K562 (cell line): ENCODE results near the gene ZNF358. TPM values are rescaled to one million over a fixed set of nuclear protein-coding genes. Genes with fewer than 3 reads are reported as not detected.

Source experiments
- CREB3L1 ChIP-seq: fragments of 450-650 bp; IDR thresholded peaks from 2 replicates; pipeline ENCODE4 v1.6.1; 2014; ENCODE audit warnings: low read depth, mild to moderate bottlenecking, moderate library complexity, borderline replicate concordance
- DLX4 ChIP-seq: fragments of 250-450 bp; sonication (Bioruptor Pico); IDR thresholded peaks from 2 replicates; pipeline ENCODE4 v1.6.1; 2021; ENCODE audit warnings: mild to moderate bottlenecking
- KDM1A ChIP-seq, 2 experiments: fragments of 450-650 bp; IDR thresholded peaks; 2 replicates each; pipeline ENCODE4 v1.6.1; 2016; ENCODE audit warnings: mild to moderate bottlenecking in 2 of 2
- LCOR ChIP-seq: sonication (generic); formaldehyde crosslinking; IDR thresholded peaks from 2 replicates; pipeline ENCODE4 v1.8.0; 2022; ENCODE audit warnings: mild to moderate bottlenecking, missing genetic modification reagents
- MED1 ChIP-seq: sonication (generic); formaldehyde crosslinking; IDR thresholded peaks from 2 replicates; pipeline ENCODE4 v1.8.1; 2023; ENCODE audit warnings: missing genetic modification reagents, borderline replicate concordance
- NCOA1 ChIP-seq: fragments of 450-650 bp; IDR thresholded peaks from 2 replicates; pipeline ENCODE4 v1.6.1; 2016; ENCODE audit warnings: low read depth
- PCBP1 ChIP-seq: fragments of 200-400 bp; formaldehyde crosslinking; IDR thresholded peaks from 2 replicates; pipeline ENCODE4 v1.6.1; 2018; ENCODE audit warnings: mild to moderate bottlenecking, low read depth, low read length; ENCODE audit not compliant: poor library complexity, severe bottlenecking
- RCOR1 ChIP-seq, 2 experiments: IDR thresholded peaks; 2 replicates each; pipeline ENCODE4 v1.6.1; 2012; ENCODE audit warnings: low read depth in 2 of 2, low read length in 2 of 2, borderline replicate concordance in 1 of 2, improper control_type of control experiment in 1 of 2
- SUPT5H ChIP-seq: fragments of 450-650 bp; IDR thresholded peaks from 2 replicates; pipeline ENCODE4 v1.6.1; 2016
- TEAD4 ChIP-seq, 2 experiments: sonication (generic) in 1 of 2; formaldehyde crosslinking in 1 of 2; IDR thresholded peaks; 2 replicates each; pipeline versions ENCODE4 v1.6.1 to v1.8.0; 2012 to 2022; ENCODE audit warnings: borderline replicate concordance in 1 of 2, inconsistent platforms in 1 of 2, low read length in 1 of 2, mild to moderate bottlenecking in 1 of 2, missing genetic modification reagents in 1 of 2
- ZNF277 ChIP-seq: fragments of 250-450 bp; sonication (Bioruptor Pico); IDR thresholded peaks from 2 replicates; pipeline ENCODE4 v1.8.0; 2022; ENCODE audit warnings: inconsistent platforms, mild to moderate bottlenecking, moderate library complexity, borderline replicate concordance
- ZNF311 ChIP-seq: fragments of 250-450 bp; sonication (Bioruptor Pico); IDR thresholded peaks from 2 replicates; pipeline ENCODE4 v1.4.0; 2020; ENCODE audit warnings: mild to moderate bottlenecking, moderate library complexity
- ZNF780A ChIP-seq: fragments of 250-450 bp; sonication (Bioruptor Pico); IDR thresholded peaks from 2 replicates; pipeline ENCODE4 v1.5.0; 2021; ENCODE audit warnings: mild to moderate bottlenecking
- polyA plus RNA-seq, 8 experiments: library from polyadenylated mRNA; depleted of rRNA in 4 of 8; stranded (reverse) in 5 of 8; unstranded in 3 of 8; fragments of >200 nt; fragmentation: Nextera tagmentation in 2 of 8; fragmentation: Illumina TruSeq in 1 of 8; extraction: Ambion mirVana in 2 of 8; extraction: Trizol in 1 of 8; gene quantifications; 2 replicates each; pipeline versions ENCODE4 v1.2.1 to v1.2.3, GENCODE V29; 2011 to 2014; ENCODE audit warnings: inconsistent platforms in 1 of 8, missing spikeins in 1 of 8
- total RNA-seq, 7 experiments: library from RNA; depleted of rRNA in 6 of 7; stranded (reverse); fragments of >200 nt in 6 of 7; fragmentation: Illumina TruSeq in 2 of 7; extraction: Trizol in 2 of 7; gene quantifications; 2 replicates each; pipeline versions ENCODE4 v1.2.1 to v1.2.3, GENCODE V29; 2011 to 2021; ENCODE audit warnings: low replicate concordance in 1 of 7
- TF ChIP-seq, protein P1 (sequence below): fragments of 250-450 bp; sonication (Bioruptor Pico); IDR thresholded peaks from 2 replicates; pipeline ENCODE4 v1.5.0; 2021; ENCODE audit warnings: mild to moderate bottlenecking, borderline replicate concordance
- TF ChIP-seq, protein P2 (sequence below): fragments of 250-450 bp; sonication (Bioruptor Pico); IDR thresholded peaks from 2 replicates; pipeline ENCODE4 v1.9.0; 2021; ENCODE audit warnings: mild to moderate bottlenecking, inconsistent platforms
- TF ChIP-seq, protein P3 (sequence below): IDR thresholded peaks from 2 replicates; pipeline ENCODE4 v1.6.1; 2014; ENCODE audit warnings: antibody characterized with exemption
- TF ChIP-seq, protein P4 (sequence below): fragments of 450-650 bp; IDR thresholded peaks from 2 replicates; pipeline ENCODE4 v1.6.1; 2017; ENCODE audit warnings: mild to moderate bottlenecking, moderate library complexity

ZNF358 gene
- total and polyA plus RNA-seq, 9 of the 15 experiments (the other 6 are each of a cell fraction or from before 2014, with no cell fraction given) = 0.04 to 17.2 (median 4.9) TPM

DNA sequence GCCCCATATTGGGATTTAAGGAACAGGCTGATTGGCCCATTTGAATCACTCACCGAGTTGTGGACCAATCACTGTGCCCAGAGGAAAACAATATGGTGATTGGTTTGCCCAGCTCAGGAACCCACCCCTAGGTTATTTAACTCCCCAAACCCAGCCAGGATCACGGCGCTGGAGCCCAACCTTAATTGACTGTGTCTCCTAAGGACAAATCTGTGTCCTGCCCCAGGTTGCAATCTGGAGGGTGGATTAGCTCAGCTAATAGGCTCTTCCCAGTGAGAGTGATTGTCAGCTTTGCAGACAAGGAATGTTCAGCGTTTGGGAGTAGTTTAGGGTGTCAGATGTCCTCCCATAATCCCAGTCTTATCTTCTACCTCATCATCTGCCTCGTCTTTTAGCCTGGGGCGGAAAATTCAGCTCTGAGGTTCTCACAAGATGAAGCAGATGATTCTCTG is 3.5 kb upstream of the ZNF358 start (continued):
- TF ChIP-seq ZNF277 (CRISPR knock-in tag) (no peak), SUPT5H (no peak), DLX4 (CRISPR knock-in tag) (no peak), NCOA1 (no peak), ZNF311 (CRISPR knock-in tag) (no peak), ZNF780A (CRISPR knock-in tag) (no peak), TEAD4 (IDR thresholded peaks at IDR 0.05; ENCODE audit: low read length) (0 out of 2 replicates have a peak, but pooled peaks have one; percentile 8), TEAD4 (CRISPR knock-in tag; IDR thresholded peaks at IDR 0.05; ENCODE audit: borderline replicate concordance) (no peak), KDM1A (IDR thresholded peaks at IDR 0.05) (peak; percentile 53 to 58), CREB3L1 (no peak), MED1 (no peak), PCBP1 (no peak), RCOR1 (IDR thresholded peaks at IDR 0.05; ENCODE audit: borderline replicate concordance in 1 of 2, low read depth in 2 of 2, low read length in 2 of 2) (peak in 1 of 2 experiments; percentile 64; a peak in 1 of 4 replicates), LCOR (CRISPR knock-in tag) (no peak)
- TF ChIP-seq, protein P1, sequence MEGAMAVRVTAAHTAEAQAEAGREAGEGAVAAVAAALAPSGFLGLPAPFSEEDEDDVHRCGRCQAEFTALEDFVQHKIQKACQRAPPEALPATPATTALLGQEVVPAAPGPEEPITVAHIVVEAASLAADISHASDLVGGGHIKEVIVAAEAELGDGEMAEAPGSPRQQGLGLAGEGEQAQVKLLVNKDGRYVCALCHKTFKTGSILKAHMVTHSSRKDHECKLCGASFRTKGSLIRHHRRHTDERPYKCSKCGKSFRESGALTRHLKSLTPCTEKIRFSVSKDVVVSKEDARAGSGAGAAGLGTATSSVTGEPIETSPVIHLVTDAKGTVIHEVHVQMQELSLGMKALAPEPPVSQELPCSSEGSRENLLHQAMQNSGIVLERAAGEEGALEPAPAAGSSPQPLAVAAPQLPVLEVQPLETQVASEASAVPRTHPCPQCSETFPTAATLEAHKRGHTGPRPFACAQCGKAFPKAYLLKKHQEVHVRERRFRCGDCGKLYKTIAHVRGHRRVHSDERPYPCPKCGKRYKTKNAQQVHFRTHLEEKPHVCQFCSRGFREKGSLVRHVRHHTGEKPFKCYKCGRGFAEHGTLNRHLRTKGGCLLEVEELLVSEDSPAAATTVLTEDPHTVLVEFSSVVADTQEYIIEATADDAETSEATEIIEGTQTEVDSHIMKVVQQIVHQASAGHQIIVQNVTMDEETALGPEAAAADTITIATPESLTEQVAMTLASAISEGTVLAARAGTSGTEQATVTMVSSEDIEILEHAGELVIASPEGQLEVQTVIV (CRISPR knock-in tag) = no peak
- TF ChIP-seq, protein P2, sequence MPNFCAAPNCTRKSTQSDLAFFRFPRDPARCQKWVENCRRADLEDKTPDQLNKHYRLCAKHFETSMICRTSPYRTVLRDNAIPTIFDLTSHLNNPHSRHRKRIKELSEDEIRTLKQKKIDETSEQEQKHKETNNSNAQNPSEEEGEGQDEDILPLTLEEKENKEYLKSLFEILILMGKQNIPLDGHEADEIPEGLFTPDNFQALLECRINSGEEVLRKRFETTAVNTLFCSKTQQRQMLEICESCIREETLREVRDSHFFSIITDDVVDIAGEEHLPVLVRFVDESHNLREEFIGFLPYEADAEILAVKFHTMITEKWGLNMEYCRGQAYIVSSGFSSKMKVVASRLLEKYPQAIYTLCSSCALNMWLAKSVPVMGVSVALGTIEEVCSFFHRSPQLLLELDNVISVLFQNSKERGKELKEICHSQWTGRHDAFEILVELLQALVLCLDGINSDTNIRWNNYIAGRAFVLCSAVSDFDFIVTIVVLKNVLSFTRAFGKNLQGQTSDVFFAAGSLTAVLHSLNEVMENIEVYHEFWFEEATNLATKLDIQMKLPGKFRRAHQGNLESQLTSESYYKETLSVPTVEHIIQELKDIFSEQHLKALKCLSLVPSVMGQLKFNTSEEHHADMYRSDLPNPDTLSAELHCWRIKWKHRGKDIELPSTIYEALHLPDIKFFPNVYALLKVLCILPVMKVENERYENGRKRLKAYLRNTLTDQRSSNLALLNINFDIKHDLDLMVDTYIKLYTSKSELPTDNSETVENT = no peak
- TF ChIP-seq, protein P3, sequence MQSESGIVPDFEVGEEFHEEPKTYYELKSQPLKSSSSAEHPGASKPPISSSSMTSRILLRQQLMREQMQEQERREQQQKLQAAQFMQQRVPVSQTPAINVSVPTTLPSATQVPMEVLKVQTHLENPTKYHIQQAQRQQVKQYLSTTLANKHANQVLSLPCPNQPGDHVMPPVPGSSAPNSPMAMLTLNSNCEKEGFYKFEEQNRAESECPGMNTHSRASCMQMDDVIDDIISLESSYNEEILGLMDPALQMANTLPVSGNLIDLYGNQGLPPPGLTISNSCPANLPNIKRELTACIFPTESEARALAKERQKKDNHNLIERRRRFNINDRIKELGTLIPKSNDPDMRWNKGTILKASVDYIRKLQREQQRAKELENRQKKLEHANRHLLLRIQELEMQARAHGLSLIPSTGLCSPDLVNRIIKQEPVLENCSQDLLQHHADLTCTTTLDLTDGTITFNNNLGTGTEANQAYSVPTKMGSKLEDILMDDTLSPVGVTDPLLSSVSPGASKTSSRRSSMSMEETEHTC = no peak
- TF ChIP-seq, protein P4, sequence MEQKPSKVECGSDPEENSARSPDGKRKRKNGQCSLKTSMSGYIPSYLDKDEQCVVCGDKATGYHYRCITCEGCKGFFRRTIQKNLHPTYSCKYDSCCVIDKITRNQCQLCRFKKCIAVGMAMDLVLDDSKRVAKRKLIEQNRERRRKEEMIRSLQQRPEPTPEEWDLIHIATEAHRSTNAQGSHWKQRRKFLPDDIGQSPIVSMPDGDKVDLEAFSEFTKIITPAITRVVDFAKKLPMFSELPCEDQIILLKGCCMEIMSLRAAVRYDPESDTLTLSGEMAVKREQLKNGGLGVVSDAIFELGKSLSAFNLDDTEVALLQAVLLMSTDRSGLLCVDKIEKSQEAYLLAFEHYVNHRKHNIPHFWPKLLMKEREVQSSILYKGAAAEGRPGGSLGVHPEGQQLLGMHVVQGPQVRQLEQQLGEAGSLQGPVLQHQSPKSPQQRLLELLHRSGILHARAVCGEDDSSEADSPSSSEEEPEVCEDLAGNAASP = no peak
